OCI-M1 (cell line): ENCODE measurements around the gene CHD6.

Experiments
- DNase-seq: peaks from one replicate; lab custom pipeline; 2025; lab: John Stamatoyannopoulos, UW

CHD6 gene

GRCh38 chr20:41426086-41426830 lies 191.9 kb downstream of the CHD6 start:
- peak; percentile 61 for DNase-seq

DNA sequence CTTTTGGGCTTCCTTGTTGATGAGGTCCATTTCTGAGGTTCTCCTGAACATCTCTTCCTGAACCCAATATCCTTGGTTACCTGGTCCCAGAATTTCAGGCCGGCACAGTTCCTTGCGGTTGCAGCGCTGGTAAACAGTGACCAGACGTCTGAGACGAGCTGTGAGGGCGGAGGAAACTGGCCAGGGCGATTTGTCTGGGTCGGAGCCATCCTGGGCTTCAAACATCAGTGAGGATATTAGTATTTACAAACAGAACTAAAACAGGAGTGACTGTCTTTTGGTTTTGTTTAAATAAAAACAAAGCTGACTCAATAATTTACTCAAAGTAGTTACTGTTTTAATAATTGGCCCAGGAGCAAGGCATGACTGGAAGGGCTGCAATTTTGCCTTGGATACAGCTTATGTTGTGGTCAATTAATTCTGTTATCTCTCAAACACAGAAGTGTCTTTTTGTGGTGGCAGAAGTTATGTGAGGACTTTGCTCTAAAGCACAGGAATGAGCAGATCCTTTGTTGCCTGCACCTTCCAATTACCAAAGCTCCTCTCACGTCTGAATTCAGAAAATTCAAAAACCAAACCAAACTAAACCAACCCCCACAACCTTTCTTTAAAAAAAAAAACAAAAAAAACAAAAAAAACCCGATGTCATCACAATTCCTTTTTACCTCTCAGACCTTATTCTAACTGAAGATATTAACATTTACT lies 192.8 kb downstream of the CHD6 start:
- peak; percentile 94 for DNase-seq

- peak; percentile 50 for DNase-seq
These were observed 193.6 kb downstream of the CHD6 start for GRCh38 chr20:41424546-41424945.

GRCh38 chr20:41424011-41424410 lies 194.2 kb downstream of the CHD6 start:
- DNase-seq: peak; percentile 83

GRCh38 chr20:41422953-41423352 lies 195.2 kb downstream of the CHD6 start:
- DNase-seq: peak; percentile 59

DNA sequence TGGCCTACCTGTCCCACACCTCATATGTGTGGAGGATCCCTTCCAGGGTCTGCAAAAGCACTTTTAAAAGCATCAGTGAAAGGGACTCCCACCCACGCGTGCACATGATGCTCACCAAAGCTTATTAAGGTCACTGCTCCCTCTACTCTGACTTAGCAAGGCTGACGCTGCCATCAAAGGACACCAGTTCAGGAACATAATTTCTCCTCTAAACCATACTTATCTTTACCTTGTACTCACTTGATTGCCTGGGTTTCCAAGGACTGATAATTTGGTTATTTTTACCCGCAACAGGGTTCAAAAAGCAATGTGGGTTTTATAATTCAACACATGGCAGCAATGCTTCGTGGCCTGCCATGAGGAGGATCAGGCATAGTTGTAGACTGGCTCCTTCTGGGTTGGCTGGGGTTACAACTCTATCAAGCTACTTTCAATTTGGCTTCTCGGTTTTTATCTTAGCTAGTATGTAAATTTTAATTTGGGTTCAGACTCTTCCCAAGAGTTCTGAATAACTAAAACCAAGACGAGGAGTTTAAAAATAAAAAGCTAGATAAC lies 199.4 kb downstream of the CHD6 start:
- DNase-seq: no peak

GRCh38 chr20:41418031-41418430 lies 200.1 kb downstream of the CHD6 start:
- no peak for DNase-seq

DNA sequence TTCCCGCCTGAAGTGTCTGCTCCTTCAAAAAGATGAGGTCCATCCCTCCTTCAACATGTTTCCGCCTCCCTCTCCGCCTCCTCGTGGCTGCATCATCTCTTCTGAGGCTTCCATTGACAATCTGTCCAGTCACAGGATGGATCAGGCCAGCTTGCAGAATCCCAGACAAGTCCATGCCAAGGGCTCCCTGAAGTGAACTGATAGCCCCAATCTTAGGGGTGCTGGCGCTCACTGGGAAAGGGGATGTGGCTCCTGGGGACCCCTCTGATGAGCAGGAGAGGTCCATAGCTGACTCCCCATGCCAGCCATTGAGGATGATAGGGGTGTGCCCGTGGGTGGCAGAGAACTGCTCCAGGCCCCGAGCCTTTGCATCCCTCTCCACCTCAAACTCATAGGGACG lies 203.0 kb downstream of the CHD6 start:
- DNase-seq: no peak

- no peak for DNase-seq
These were observed 205.0 kb downstream of the CHD6 start for GRCh38 chr20:41413169-41413568.

DNA sequence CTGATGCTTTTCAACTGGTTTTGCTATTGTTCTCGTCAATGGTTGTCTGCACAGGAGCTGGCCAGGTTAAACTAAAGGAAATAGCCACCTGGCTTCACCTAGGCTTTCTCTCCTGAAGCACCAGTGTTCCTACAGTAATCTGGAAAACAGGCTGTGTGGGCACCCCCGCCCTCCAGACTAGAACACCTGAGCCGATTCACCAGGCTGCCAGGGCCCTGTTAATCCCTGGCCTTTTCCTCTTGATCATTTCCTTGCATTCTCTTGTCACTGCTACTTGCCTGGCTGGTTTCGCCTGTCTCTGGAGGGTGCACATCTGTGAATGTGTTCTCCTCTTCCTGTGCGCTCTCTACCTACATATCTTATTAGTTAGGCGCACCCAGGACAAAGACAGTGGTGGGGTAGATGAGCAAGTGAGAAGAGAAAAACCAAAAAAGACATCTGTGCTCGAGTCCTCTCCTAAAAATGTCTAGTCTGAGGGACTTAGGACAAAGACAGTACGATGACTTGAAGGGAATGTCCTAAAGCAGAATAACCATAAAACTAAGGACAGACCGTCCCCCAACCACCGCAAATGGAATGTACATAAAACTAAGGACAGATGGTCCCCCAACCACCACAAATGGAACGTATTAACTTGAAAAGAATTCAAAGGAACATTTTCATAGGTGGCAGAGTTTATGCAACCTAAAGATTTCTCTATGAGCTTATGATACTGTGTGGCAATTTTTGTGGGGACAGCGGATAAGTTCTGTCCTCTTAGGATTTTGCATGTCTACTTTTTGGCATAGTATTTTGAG lies 205.7 kb downstream of the CHD6 start:
- DNase-seq: no peak

DNA sequence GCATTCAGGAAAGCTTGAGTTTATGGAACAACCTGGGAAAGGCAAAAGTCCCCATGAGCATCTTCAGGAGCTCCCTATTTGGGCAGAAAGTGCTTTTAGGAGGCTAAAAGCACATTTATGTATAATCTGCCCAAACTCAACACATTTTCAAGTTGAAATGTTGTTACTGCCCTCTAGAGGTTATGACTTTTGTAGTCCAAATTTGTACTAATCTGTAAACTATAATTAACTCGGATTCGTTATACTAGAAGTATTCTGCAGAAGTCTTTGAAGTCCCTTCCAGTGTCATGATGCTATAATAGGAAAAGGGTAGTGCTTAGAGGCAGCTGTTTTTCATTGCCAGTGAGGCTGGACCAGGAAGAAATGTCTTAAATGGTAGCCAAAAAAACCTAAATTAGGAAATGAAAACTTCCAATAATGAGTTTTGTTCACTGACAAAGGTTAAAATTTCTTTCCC lies 206.8 kb downstream of the CHD6 start:
- peak; percentile 55 for DNase-seq

GRCh38 chr20:41408986-41409385 lies 209.2 kb downstream of the CHD6 start:
- no peak for DNase-seq

- DNase-seq: peak; percentile 67
These were observed 209.9 kb downstream of the CHD6 start for GRCh38 chr20:41408156-41408794.

DNA sequence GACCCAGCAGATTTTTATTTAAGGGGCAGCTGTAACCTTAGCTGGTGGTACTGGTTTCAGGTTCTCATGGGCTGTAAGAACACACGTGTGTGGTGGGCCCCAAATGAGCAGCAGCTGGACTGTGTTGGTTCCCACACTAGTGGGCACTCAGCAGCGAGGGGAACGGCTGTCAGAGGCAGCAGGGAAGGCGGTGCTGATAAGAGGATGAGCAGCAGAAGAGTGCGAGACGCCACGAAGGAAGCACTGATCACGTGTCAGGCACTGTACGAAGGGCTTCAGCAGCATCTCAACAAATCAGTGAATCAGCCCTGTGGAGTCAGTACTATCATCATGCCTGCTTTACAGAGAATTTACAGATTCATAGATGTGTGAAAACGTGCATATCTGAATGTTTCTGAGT lies 210.6 kb downstream of the CHD6 start:
- peak; percentile 61 for DNase-seq

GRCh38 chr20:41406896-41407444 lies 211.2 kb downstream of the CHD6 start:
- DNase-seq: no peak

DNA sequence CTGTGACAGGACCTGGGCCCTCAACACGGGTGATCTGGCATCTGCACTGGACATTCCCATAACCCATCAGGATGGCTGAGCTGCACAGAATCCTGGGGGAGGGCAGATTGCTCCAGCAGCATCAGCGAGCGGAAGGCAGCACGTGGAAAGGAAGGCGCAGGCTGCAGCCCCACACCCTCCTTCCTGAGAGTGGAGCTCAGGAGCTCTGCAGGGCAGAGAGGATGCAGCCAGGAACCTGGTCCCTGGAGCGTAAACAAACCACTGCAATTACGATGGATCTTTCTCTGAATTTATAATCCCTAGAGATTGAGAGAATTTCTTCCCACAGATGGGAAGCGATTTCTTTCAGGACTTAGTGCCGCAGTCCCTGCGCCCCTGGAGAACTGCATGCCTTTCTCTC lies 211.8 kb downstream of the CHD6 start:
- DNase-seq: no peak

DNA sequence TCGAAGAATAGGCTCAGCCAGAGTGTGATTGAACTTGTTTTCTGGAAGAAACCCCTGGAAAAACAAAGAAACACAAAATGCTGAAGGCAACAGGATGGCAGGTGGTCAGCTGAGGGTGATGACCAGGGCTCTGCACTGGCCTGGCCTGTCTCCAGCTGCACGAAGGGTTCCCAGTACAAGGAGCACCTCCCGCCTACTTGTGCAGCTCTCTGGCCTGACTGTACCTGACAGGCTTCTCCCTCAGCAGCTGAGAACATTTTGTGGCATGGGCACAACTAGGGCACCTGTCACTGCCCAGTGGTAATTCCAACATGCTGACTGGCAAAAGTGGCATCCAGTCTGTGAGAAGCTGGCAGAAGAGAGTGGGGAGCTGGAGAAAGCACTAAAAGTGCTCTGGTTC lies 212.7 kb downstream of the CHD6 start:
- no peak for DNase-seq

- no peak for DNase-seq
These were observed 214.6 kb downstream of the CHD6 start for GRCh38 chr20:41403604-41404003.

DNA sequence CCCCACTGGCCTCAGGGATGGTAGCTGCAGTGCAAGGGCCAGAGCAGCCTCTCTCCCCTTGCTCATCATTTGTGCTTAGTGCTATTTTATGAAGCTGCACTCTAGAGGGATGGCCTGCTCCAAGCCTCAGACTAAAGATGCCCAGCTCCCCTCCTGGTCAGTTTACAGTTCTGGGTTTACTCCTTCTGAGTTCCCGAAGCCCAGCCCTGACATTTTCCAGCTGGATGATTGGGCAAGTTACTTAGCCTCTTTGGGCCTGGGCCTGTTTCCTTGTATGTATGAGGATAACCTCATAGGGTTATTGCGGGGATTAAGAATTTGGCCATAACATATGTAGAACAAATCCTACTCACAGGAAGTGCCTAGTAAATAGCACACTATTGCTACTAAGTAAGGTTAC lies 219.8 kb downstream of the CHD6 start:
- no peak for DNase-seq

DNA sequence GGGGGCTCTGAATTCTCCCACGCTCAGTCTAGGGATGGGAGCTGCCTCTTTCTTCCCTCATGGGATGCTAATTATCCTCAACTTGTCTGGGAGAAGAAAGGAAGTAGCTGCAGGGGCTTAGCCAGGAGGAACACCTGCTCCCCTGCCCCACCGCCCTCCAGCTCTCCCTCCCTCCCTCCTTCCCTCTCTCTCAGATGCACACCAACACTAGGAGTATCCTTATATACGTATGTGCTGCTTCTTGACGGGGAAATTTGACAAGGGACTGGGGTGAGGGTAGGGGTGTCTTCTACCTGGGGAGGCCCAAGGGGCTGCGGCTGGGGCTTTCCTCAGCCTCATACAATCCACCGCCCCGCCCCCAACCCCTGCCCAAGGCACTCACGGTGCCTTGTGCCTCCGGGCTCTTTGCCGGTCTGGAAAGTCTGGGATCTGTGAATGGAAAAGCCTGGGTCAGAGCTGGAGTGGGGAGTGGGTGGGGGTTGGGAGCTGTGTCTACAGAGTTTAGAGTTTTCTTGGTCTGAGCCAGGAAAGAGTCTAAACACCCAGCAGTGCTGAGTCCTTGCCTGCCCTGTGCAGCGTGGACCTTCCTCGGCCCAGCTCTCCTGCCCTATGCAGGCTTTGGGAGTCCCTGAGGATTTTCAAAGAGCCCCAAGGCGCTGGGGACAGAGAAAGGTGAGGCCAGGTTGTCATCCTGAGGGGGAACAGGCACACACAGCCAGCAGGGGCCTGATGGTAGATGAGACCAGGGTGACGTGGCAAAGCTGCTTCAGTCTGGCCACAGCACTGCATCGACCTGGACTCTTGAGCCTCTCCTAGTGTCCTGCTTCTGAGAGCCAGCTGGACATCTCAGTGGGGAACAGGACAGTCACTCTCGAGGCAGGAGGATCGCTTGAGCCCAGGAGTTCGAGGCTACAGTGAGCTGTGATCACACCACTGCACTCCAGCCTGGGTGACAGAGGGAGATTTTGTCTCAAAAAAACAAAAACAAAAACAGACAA lies 222.2 kb downstream of the CHD6 start:
- no peak for DNase-seq
